ENCODE measurements around the gene EPB42.

Gene EPB42

DNA sequence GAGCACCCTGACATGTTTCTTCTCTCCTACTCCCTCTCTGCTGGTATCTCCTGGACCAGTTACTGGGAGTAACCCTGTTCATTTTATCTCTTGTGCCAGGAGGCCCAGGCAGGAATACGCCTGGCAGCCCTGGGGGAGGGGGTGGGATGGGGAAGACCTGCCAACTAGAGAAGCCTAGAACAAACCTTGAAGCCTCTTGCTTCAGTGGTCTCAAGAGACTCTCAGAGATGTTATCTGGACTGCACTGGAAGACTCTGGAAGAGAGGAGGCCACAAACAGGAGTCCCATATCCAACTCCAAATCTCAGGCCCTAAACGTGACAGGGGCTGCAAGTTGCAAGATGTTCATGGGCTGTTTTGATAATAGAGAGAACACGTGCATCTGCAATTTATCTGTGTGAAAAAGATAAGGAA, at the start of gene EPB42:
Gene EPB42, minus strand, starts transcription at position 28 of the 413 bp plus-strand sequence. CDS start 193 bp downstream, outside the sequence.
- DNase-seq (ENCODE audit: low read depth), result no peak

DNA sequence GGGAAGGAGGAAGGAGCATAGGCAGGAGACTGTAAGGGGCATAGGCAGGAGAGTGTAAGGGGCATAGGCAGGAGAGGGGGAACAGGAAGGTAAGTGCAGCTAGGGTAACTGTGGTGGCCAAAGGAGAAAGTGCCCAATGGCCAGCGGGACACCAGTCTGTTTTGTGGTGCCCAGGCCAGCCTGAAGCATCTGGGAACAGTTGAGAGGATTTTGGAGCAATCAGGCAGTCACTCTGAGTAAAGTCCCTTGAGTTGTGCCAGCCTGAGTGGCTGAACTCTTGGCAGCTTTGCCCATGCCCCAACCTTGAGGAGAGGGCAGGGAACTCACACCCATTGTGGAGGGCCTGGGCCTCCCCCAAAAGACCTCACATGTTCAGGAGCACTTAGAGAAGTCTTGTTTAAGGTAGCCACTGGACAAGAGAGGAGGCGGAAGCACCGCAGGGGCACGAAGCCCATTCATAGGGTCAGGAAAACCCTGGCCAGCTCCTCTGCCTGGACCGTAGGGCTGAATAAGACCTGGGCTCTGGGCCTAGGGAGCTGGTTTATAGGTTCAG, 49.4 kb upstream of the EPB42 start:
- no peak for DNase-seq (ENCODE audit: low read depth)

DNA sequence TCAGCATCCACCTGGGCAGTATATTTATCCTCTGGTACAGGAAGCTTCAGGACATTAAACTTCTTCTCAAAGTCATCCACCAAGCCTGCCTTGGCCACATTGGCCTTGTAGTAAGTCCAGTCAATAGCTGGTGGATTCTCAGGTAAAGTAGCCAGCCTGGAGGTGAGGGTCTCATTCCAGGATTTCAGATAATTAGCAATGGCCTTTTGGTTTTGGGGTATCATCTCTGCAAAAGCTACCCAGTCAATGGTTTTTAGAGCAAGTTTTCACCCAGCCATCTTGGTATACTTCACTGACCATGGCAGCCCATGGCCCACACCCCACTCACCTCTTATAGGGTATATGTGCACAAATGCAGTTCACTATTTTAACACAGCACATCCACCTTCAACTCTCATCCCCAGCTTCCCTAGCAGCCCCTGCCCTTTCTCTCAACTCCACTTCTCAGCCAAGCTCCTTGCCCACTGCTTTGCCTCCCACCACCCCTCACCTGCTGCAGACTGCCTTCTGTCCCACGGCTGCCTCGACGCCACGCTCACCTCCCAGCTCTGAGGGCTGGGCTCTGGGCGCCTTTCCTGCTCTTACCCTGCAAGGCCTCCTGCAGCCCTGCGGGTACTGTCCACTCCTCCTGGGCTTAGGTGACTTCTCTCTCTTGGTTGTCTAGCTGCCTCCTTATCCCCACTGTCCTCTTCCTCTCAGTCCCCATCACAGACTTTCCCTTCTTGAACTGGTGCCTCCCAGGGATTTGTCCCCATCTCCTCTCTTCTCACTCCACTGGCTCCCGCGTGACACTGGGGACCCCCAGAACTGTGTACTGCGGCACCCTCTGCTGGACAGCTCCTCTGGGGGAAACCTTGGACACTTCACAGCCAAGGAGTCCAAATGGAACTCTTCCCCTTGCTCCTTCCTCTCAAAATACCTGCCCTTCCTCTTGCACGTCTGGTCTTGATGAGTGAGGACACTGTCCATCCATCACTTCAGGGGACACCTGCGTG, 47.6 kb upstream of the EPB42 start:
- no peak for DNase-seq (ENCODE audit: low read depth)

DNA sequence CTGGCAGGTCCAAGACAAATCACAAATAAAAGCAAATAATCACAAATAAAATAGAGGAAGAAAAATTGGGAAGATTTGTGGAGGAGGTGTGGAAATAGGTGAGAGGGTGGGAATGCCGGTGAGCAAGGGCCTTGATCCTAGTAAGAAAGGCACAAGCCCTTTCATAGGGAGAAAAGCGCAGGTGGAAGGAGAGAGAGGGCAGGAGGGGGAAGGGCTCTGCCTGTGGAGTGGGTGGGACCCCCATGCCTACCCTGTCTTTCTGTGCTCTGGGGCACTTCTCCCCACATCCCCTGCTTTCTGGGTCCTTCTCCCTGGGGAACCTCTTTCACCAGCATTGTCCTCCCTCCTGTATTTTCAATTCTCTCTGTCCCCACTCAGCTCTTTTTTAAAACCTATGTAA, 46.6 kb upstream of the EPB42 start:
- no peak for DNase-seq (ENCODE audit: low read depth)

DNA sequence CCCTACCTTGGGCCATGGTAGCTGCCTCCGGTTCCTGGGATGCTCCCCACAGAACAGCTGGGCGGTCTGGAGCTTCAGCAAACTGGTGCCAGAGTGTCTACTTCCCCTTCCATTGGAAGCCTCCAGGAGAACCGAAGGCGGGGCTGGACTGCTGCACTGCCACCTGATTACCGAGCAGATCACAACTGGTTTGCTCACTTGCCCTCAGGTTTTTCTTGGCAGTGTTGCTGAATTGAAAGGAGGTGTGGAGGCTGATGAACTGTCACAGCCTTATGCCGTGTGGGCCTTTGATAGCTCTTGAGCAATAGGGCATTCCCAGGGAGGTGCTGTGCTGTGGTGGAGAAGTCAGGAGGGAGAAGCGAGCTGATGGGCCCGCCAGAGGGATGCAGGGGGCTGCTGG, 46.0 kb upstream of the EPB42 start, which contains the start of gene TGM5:
Gene TGM5, minus strand, starts transcription at position 95 of the 400 bp plus-strand sequence. Its CDS starts 79 bp downstream, at position 16.
- no peak for DNase-seq (ENCODE audit: low read depth)

DNA sequence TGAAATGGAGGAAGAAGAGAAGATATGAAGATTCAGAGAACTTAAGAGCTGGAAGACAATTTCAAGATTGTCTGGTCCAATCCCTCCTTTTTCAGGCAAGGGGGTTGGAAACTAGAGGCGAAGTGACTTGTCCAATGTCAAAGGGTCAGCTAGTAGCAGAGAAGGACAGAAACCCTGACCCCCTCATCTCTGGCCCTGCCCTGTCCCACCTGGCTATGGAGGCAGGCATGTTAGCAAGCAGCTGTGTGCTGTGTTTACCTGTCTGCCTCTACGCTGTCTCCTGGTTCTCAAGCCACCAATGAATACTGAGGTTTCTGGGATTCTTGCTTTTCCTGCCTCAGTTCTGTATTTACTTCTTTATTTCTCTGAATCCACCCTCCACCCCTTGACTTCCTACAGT, 45.6 kb upstream of the EPB42 start:
- DNase-seq (ENCODE audit: low read depth), result no peak

DNA sequence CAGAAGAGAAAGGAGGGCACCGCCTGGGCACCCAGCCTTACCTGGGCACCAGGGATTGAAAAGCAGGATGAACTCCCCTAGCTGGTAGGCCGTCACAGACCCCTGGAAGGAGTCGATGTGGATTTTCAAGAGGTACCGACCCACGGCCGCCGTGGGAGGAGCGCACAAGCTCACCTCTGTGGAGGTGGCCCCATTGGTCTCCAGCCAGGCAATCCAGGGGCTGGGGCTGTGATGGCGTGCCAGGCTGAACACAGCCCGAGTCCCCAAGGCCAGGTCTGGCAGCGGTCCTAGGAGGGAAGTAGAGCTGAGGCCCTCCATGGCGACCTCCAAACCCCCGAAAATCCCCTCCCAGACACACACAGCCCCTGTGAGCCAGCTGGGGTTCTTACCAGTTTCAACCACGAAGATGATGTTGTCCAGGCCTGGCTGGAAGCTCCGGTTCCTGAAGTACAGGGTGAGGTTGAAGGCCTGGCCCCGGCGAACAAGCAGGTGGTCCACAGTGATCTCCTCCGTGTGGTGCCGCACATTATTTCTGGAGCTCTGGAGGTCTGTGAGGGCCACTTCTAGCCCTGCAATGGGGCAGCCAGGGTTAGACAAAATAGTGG, 39.3 kb upstream of the EPB42 start:
- DNase-seq (ENCODE audit: low read depth), result no peak

DNA sequence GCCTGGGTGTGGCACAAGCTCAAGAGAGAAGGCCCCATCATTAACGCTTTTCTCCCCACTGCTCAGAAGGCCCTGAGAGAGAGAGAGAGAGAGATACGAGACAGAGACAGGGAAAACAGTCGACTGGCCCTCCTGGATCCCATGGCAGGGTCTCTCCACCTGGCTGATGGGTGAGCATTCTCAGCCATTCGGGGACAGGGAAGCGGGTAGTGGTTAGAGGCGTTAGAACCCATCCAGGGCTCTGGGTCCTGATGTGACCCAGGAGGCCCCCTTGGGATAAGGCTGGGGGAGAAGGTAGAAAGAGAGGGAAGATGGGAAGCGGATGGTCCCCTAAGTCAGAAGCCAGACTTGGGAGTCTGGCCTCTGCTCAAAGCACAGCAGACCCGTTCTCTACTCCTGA, 38.0 kb upstream of the EPB42 start:
- no peak for DNase-seq (ENCODE audit: low read depth)

DNA sequence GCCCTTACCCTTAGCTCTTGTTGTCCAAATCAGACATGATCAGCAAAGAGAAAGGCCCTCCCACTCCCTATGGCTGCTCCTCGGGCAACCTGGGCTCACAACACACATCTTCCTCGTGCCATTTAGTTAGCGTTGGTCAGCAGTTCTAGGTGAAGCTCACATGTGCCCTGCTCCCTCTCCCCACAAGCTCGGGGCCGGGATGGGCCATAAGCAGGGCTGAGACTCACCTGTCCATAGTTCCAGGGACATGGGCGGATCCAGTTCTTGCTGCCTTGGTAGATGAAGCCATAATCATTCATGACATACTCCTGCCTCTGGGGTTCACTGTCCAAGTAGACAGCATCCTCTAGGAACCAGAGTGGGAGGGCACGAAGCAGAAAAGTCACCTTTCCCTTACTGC, 35.5 kb upstream of the EPB42 start:
- DNase-seq (ENCODE audit: low read depth), result no peak

DNA sequence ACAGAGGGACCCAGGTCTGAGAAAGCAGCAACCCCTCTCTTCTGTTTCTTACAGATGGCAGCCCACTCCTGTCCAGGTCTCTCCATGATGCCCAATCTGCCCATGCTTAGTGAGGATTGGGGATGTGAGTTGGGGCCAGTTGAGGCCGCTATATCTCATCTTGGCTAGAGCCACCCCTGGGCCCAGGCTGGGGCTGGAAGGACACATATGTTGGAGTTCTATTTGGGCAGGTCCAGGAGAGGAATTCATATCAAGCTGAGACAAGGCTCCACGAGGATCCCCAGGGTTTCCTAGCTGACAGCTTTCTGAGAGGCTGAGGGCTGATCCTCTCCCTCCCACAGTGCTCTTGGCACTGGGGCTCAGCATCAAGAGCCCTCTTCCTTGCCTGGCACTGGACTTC, 34.6 kb upstream of the EPB42 start:
- DNase-seq (ENCODE audit: low read depth), result no peak

DNA sequence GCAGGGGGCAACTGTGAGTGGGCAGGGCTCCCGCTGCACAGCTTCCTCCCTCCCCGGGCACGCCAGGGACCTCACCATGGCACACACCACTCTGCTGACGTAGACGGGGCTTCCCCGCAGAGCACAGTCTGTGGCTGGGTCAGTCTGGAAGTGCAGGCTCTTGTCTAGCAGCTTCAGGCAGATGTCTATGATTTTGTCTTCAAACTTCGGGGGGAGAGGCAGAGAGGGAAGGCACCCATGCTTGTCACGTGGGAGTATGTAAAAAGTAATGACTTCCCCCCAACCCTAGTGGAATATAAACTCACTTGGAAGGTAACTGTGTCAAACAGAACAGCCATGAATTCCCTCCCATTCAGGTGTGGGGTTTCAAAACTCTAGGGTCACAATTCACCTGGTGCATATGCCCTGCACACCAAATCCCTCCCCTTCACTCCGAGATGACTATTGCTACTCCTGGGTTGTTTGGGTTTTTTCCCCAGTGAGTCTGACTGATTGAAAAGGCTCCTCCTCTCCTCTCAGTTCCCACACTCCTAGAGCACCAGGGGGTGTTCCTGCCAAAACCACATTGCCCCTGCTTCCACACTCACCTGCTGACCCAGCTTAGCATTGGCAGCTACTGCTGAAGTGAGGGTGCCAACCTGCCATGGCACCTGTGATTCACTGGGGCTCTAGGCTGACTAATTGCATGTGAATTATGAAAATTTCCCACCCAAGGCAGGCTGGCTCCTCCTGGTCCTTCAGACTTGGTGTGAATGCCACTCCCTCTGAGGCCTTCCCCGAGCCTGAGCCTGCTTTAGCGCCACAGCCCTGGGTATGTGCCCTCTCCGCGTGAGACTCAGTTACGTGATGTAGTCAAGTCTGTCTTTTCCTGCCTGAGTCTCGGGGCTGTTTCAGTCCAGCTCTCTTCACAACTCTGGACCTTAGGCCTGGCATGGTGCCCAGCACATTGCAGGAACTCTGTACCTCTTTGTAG, 32.9 kb upstream of the EPB42 start:
- no peak for DNase-seq (ENCODE audit: low read depth)

DNA sequence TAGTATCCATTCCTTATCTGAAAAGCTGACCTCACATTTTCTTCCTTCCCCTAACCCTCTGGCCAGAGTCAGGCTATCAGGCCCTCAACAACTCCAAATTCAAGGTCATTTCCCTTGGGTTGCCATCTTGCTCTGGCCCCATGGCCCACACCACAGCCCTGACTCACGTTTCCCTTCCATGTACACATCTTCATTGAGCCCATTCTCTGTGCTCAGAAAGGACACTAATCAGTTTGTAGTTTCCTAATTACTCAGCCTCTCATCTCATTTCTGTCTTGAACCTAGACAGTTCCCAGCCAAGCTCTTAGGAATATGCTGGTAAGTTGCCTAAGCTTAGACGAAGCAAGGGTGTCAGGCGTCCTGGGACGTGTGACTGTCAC, 31.0 kb upstream of the EPB42 start:
- DNase-seq (ENCODE audit: low read depth), result no peak

DNA sequence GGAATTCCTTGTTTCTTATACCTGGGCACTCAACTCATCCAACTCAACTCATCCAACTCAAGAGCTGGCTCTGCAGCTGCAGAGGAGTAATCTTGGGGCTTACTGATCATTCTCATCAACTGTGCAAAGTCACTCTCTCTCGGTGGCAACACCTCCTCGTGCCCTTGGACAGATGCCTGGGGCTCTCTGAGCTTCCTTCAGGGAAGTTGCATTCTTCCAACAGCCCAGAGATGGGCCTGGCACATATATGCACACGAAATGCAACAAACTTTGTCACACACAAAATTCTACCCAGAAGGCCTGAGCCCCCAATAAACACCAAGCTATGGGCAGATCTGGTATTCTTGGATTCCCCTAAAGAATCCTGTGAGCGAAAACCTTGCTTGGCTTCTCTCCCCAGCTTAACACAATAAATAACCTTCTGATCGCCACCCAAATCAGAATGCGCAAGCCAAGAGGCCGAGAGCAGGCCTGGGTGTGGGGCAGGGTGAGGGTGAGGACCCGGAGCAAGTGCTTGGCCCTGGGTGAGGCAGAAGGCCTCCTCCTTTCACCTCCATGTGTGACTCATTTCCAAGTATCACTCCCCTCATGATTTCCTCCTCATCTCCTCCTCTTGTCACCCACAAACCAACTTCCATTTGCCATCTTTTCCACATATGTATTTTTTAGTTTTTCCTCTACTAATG, 30.5 kb upstream of the EPB42 start:
- no peak for DNase-seq (ENCODE audit: low read depth)

DNA sequence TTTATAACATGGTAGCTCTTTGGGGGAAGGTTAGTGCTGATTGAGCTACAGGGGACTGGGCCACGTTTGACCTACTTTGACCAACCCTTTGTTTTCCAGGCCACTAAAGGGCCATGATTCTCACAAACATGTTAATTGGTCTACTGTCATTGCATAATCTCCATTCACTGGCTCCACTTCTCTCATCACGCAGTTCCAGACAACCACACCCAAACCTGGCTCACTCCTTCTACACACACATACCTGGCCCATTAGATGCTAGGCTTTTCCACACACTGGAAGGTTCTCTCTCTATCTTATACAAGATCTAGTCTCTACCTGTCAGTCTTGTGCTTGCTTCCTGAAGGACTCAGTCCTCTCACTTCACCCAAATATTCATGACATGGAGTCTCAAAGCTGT, 30.0 kb upstream of the EPB42 start:
- DNase-seq (ENCODE audit: low read depth), result no peak

DNA sequence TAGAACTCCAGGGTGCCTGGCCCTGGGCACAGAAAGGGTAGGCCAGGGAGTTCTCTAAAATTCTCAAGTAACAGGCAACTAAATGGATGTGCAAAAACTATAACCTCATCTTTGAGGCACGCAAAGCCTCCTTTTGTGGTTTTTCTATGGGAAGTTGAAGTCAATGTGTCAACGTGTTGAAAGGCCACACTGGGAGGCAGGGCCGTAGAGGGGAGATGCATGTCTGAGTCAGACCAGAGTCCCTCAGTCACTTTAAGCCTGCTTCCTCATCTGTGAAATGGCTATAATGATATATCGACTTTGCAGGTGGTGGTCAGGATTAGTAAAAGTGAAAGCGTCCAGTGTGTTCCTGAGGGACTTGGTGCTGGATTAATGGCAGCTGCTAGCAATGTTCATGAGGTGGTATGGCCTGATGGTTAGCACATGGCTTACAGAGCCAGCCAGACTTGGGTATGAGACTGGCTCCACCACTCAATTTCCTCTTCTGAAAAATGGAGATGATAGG, 28.9 kb upstream of the EPB42 start:
- peak; percentile 76 for DNase-seq (ENCODE audit: low read depth)

DNA sequence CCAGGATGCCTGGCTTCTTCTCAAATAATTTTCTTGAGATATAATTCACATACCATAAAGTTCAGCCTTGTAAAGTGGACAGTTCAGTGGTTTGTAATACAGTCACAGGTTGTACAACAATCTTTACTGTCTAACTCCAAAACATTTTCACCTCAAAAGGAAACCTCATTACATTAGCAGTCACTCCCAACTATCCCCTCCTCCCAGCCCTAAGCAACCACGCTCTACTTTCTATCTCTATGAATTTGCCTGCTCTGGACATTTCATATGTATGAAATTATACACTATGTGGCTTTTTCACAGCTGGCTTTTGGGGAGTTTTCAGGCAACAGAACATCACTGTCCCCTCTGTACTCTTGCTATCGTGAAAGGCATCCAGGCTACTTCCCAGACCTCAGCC, 28.4 kb upstream of the EPB42 start:
- DNase-seq (ENCODE audit: low read depth), result no peak

DNA sequence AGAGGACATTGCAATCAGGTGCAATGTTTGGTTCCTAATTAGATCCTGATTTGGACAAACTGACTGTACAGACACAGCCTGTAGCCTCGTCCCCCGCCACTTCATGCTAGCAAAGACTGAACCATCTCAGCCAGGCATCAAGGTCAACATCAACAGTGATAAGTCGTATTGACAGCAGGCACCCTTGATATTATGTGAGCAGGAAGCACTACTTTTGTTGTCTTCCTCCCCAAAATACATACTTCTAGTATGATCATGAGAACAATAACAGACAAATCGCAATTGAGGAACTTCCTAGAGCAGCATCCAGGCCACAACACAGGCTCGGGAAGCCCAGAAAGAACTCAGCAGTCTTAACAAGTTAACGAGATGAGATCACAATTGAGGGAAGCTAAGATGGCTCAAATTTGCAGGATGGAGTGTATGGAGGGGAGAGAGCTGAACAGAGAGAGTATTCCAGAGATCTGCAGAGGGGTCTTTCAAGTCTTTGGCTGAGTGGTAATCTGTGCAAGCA, 25.5 kb upstream of the EPB42 start:
- DNase-seq (ENCODE audit: low read depth), result no peak

DNA sequence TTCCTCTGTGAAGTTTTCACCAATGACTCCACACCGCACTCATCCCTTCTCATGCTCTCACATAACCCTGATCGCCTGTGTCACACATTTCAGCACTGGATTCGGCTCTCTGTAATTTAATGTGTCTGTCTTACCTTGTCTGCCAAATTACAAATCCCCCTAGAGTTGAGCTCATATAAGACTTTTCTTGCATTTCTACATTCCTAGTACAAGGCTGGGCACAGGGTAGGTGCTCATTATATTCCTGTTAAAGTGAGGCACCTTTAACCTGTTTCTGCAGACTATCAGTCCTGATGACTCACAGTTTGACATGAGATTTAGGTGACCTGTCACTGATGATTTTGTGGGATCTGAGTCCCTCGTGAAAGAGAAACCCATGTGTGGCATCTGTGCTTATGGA, 23.3 kb upstream of the EPB42 start:
- no peak for DNase-seq (ENCODE audit: low read depth)

DNA sequence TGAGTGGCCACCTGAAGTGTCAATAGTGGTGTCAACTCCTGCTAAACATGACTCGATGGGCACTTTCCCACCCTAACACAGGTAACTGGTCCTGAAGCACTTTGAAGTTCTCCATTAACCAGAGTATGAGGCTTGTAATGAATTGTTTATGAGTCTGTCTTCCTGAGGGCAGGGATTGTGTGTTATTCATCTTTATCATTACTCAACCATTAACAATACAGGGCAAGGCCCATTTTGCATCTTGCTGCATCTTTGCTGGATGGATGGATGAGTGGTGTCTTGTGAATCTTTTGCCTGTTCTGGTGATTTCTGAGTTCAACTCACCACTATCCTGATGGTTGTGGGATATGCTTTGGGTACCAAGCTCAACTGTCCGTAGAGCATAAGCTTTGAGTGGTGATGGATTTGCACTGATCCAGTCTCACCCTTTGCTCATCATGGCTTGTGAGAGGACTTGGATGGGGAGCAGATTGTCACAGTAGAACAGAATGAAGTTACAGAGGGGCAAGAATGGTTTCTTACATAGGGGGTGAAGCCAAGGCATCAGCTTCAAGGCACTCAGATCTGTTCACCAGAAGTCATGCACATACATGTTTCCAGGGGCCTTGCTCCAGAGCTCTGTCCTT, 22.3 kb upstream of the EPB42 start:
- no peak for DNase-seq (ENCODE audit: low read depth)

DNA sequence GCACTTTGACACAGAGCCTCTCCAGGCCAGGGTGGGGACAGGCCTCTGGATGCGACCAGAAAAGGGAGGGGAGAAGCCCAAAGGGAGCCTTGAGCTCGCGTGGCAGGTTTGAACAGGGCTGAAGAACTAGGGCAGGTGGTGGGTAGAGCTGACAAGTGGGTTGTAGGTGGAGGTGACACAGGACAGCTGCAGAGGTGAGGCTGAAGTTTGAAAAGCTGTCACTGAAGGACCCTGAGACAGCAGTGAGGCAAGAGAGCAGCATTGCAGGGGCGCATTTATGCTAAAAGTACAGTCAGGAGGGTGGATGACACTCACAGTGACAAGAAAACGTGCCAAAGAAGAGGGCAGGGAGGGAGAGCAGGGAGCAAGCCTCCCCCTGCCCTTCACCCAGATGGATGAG, 21.8 kb upstream of the EPB42 start:
- no peak for DNase-seq (ENCODE audit: low read depth)

Data from non-pigmented ciliary epithelial cell (primary cell).